ENCODE measurements around the gene KLF5. TPM values are rescaled to one million over a fixed set of nuclear protein-coding genes. Genes with fewer than 3 reads are reported as not detected.

KLF5 gene
- total and polyA plus RNA-seq, 10 of the 15 experiments (the other 5 are each of a cell fraction or from before 2014, with no cell fraction given), result 0.43 to 5.2 (median 1.0) TPM

GRCh38 chr13:73015805-73016204 is 43.0 kb upstream of the KLF5 start:
- TF ChIP-seq RB1 (IDR thresholded peaks at IDR 0.05; ENCODE audit: borderline replicate concordance), result no peak
- TF ChIP-seq NBN (IDR thresholded peaks at IDR 0.05), result no peak
- no peak for TF ChIP-seq PKNOX1 (IDR thresholded peaks at IDR 0.05)
- TF ChIP-seq STAT1 (conservative IDR thresholded peaks at IDR 0.05), result no peak
- TF ChIP-seq ZNF622 (IDR thresholded peaks at IDR 0.05), result no peak
- FAIRE-seq (no peak), ATAC-seq (no peak), DNase-seq (ENCODE audit: low read depth, low spot score) (no peak)
- H3K4me2 ChIP-seq (ENCODE audit: control insufficient read depth, insufficient read depth), result no peak overlapping the region
- ChIA-PET POLR2A (no interaction called here), RAD21 (ENCODE audit: unreplicated experiment) (no interaction called here), SMC1A (ENCODE audit: uncharacterized antibody, unreplicated experiment) (no interaction called here), CTCF (no interaction called here)
- H3K36me3 ChIP-seq (ENCODE audit: control insufficient read depth in 2 of 2, insufficient read depth in 2 of 2, low read length in 1 of 2), result no peaks in the 10 kb centered on the region
- no peaks in the 10 kb centered on the region for H3K9me3 ChIP-seq (replicated peaks; ENCODE audit: control insufficient read depth, insufficient read depth, low read length)
- WGBS (ENCODE audit: insufficient coverage, insufficient replicate concordance, low lambda C conversion rate, missing lambda C conversion rate), result 100% methylated on average over 1 of the region's 1 CpG
- no peaks in the 10 kb centered on the region for H3K79me2 ChIP-seq (ENCODE audit: control insufficient read depth, insufficient read depth, low read length)
- in situ Hi-C loops (cut with MboI) (no loop called here), intact Hi-C loops (cut with micrococcal nuclease; ENCODE audit: unreplicated experiment) (no loop called here)
- H3K4me1 ChIP-seq (ENCODE audit: control insufficient read depth, insufficient read depth, low read length), result no peaks in the 10 kb centered on the region
- BruUV-seq (replicated peaks), result no TSS peak
- H3K9ac ChIP-seq (ENCODE audit: control insufficient read depth, insufficient read depth, low read length), result no peak overlapping the region
- H3K4me3 ChIP-seq, result no peak overlapping the region
- H3K27me3 ChIP-seq (replicated peaks in 1 of 2; ENCODE audit: control insufficient read depth in 2 of 2, insufficient read depth in 2 of 2, low read length in 1 of 2), result no peaks in the 10 kb centered on the region
- no peak overlapping the region for H3K27ac ChIP-seq (ENCODE audit: control insufficient read depth, insufficient read depth)
- no peak overlapping the region for H2AFZ ChIP-seq (ENCODE audit: control insufficient read depth, low read depth, low read length)
- H4K20me1 ChIP-seq (ENCODE audit: control insufficient read depth, insufficient read depth), result no peaks in the 10 kb centered on the region

- Histone ChIP-seq H3K27me3 (replicated peaks in 1 of 2; ENCODE audit: control insufficient read depth in 2 of 2, insufficient read depth in 2 of 2, low read length in 1 of 2) (no peaks in the 10 kb centered on the region), H3K4me3 (no peak overlapping the region), H3K9me3 (replicated peaks; ENCODE audit: control insufficient read depth, insufficient read depth, low read length) (no peaks in the 10 kb centered on the region), H3K36me3 (ENCODE audit: control insufficient read depth in 2 of 2, insufficient read depth in 2 of 2, low read length in 1 of 2) (no peaks in the 10 kb centered on the region), H4K20me1 (ENCODE audit: control insufficient read depth, insufficient read depth) (no peaks in the 10 kb centered on the region), H3K4me1 (ENCODE audit: control insufficient read depth, insufficient read depth, low read length) (no peaks in the 10 kb centered on the region), H3K79me2 (ENCODE audit: control insufficient read depth, insufficient read depth, low read length) (no peaks in the 10 kb centered on the region), H3K4me2 (ENCODE audit: control insufficient read depth, insufficient read depth) (no peak overlapping the region), H3K9ac (ENCODE audit: control insufficient read depth, insufficient read depth, low read length) (no peak overlapping the region), H2AFZ (ENCODE audit: control insufficient read depth, low read depth, low read length) (no peak overlapping the region), H3K27ac (ENCODE audit: control insufficient read depth, insufficient read depth) (no peak overlapping the region)
- ChIA-PET RAD21 (ENCODE audit: unreplicated experiment) (no interaction called here), CTCF (no interaction called here), SMC1A (ENCODE audit: uncharacterized antibody, unreplicated experiment) (no interaction called here), POLR2A (interaction anchor here (0.6 kb wide), 1 partner anchor 11 kb away, joined by 4 read pairs; no protein-coding TSS in a partner anchor)
- FAIRE-seq (no peak), ATAC-seq (no peak), DNase-seq (ENCODE audit: low read depth, low spot score) (no peak)
- in situ Hi-C loops (cut with MboI) (no loop called here), intact Hi-C loops (cut with micrococcal nuclease; ENCODE audit: unreplicated experiment) (no loop called here)
- 100% methylated on average over 1 of the region's 1 CpG for WGBS (ENCODE audit: insufficient coverage, insufficient replicate concordance, low lambda C conversion rate, missing lambda C conversion rate)
- no TSS peak for BruUV-seq (replicated peaks)
- no peak for TF ChIP-seq BCL11A (IDR thresholded peaks at IDR 0.05; ENCODE audit: low read depth, low read length)
- TF ChIP-seq HDAC6 (IDR thresholded peaks at IDR 0.05; ENCODE audit: unreplicated experiment), result no peak
- no peak for TF ChIP-seq MXI1 (IDR thresholded peaks at IDR 0.05; ENCODE audit: low read depth, low read length)
- TF ChIP-seq NBN (IDR thresholded peaks at IDR 0.05), result no peak
- TF ChIP-seq JUNB (IDR thresholded peaks at IDR 0.05), result no peak
- TF ChIP-seq ZNF24 (IDR thresholded peaks at IDR 0.05), result no peak
- no peak for TF ChIP-seq MTA3 (IDR thresholded peaks at IDR 0.05; ENCODE audit: borderline replicate concordance, low read length)
- no peak for TF ChIP-seq RB1 (IDR thresholded peaks at IDR 0.05; ENCODE audit: borderline replicate concordance)
- no peak for TF ChIP-seq EED (IDR thresholded peaks at IDR 0.05; ENCODE audit: low read depth)
- no peak for TF ChIP-seq ZNF687 (IDR thresholded peaks at IDR 0.05)
- TF ChIP-seq IRF3 (IDR thresholded peaks at IDR 0.05), result no peak
These were observed 40.5 kb upstream of the KLF5 start for GRCh38 chr13:73018336-73018735.

Data from GM12878 (cell line).